Upper lobe of left lung (tissue), 4 donors: ENCODE data around the gene ARHGAP26.

Experiments
- CTCF ChIP-seq, 6 experiments: fragments of 450-650 bp in 4 of 6; fragments of 200-600 bp in 2 of 6; sonication (generic) in 2 of 6; IDR thresholded peaks; one replicate each; pipeline ENCODE4 v1.5.1; 2016 to 2019; ENCODE audit warnings: antibody characterized with exemption in 6 of 6
- POLR2A ChIP-seq, 4 donors: fragments of 450-650 bp; IDR thresholded peaks; one replicate each; pipeline ENCODE4 v1.5.1; 2016 to 2017; ENCODE audit warnings: antibody characterized with exemption in 4 of 4, mild to moderate bottlenecking in 2 of 4

GRCh38 chr5:142847898-142848790 lies 78.0 kb downstream of the ARHGAP26 start:
- TF ChIP-seq CTCF (IDR thresholded peaks at IDR 0.05) (no peak), POLR2A (IDR thresholded peaks at IDR 0.05) (no peak)
